GM21825 (cell line): Measurements from ENCODE around the gene SLC30A9.

Experiments used
- ATAC-seq: cut with Tn5 transposase; IDR thresholded peaks from one replicate; pipeline ENCODE4 v1.9.1; 2021; ENCODE audit warnings: mild to moderate bottlenecking, moderate library complexity; ENCODE audit not compliant: unreplicated experiment

SLC30A9 gene

DNA sequence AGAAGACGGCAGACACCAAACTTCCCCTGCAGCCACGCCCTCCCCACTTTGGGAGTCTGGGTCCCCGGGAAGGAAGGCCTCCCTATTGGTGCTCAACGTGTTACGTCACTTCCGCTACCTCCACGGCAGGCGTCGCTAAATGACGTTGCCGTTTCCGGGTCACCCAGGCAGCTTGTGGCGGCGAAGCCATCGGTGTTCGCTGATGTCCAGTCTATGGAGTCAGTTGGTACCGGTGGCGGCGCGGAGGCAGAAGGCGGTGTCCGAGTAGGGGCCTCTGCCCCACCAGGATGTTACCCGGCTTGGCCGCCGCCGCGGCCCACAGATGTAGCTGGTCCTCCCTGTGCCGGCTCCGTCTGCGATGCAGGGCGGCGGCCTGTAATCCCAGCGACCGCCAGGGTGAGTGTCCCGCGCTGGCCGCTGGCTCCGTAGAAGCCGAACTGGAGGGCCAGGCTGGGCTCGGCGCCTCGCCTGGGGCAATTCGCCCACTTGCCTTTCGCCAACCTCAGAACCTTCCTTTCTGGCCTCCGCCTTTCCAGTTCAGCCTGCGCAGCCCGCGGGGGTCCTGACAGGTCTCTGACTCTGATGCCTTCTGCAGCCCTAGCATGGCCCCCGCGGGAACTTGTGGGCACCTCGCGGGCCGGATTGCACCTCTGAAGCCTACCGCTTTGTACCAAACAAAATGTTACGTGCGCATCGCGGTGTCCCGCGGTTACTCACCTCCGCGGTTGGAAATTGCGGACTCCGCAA lies at the start of gene SLC30A9:
Gene SLC30A9, plus strand, starts transcription at position 166 of the 747 bp plus-strand sequence. Its CDS starts 122 bp downstream, at position 288.
- peak; percentile 98 for ATAC-seq

DNA sequence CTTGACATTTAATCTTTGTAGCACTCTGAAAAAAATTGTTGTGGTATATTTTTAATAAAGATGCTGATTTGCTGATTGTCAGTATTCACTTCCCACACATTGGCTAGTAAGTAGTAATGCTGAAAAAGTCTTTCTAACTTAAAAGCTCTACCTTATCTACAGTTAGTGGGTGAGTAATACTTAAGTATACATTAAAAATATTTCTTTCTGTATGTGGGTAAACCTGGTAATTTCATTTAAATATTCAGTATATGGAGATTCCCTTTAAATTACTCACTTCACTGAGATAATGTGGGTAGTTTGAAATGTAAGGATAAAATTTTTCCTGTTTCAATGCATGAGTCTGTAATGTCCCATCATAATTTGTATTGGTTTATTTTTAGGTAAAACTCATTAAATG lies 49.5 kb upstream of the SLC30A9 start:
- ATAC-seq, result no peak

DNA sequence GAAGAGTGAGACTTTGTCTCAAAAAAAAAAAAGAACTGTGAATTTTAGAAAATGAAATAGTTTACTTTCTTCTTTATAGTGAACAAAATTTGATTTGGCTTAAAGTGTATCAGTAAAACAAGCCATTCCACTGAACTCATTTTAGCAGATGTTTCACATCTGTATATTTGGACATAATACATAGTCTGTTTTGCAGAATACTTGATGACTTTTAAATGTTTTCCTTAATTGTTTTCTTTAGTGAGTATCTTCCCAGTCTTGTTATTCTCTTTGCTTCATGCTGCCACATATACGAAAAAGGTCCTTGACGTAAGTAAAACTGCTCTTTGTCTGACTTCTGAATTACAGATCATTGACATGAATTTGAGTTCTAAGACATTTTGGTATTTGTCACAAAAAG lies 46.8 kb upstream of the SLC30A9 start:
- no peak for ATAC-seq

DNA sequence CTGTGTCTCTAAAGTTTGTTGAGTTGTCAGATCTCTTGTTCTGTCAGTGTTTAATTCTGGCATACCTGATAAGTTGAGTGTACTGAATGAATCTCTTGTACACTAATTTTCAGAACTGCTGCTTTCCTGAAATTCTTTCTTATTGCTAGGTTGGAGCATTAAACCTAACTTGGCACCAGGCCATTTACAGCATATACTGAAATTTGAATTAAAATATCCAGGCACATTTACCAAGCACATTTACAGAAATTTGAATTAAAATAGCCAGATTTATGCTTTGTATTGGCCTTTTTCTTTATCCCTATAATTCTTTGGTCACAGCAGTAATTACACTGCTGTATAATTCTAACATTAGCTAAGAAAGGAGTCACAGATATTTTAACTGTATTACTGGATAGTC lies 46.2 kb upstream of the SLC30A9 start:
- no peak for ATAC-seq

DNA sequence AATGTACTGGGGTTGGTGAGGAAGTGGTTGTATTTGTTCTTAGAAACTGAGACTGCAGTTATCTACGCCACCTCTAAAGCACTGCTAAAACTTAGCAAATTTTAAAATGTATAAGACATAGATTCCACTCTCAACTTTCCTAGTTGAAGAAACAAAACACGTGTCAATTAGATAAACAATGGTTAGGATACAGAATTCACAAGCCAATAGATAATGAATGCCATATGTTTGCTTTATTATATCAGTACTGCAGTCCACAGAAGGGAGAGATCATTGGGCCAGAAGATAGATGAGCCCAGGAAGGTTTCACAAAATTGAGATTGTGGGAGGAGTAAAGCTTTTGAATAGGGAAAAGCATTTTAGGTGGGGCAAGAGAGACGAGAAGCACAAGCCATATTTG lies 40.8 kb upstream of the SLC30A9 start:
- ATAC-seq, result no peak

DNA sequence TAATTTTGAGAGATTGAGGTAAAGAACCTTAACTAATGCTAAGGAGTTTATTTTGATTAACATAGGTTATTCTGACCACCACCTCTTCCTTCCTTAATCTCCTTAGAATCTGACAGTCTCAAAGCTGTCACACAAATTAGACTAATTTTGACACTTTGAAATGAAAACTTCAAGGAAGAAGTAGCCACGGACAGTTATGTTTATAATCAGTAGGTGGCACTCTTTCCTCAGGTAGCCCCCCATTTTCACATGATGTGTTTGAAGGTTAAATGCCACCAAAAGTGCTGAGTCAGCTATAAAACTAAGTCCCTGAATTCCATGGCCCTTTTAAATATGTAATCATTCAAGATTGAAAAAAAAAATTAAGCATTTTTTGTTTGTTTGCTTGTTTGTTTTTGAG lies 32.7 kb upstream of the SLC30A9 start:
- ATAC-seq, result no peak

DNA sequence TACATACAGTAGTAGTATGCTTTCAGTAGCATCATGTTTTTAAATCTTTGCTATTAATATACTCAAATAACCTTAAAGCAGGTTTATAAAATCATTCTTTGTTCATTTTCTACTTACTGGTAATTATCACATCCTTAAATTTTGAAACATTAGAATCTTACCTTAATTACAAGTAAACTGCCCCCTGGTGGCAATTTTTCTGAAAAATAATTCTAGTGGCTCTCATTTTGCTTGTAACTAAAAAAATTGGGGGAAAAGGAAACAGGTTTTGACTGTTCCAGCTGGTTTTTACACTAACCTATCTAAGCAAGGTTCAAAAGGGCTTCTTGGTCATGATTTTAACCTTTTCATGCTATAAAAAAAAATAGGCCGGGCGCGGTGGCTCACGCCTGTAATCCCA lies 27.2 kb upstream of the SLC30A9 start:
- no peak for ATAC-seq

DNA sequence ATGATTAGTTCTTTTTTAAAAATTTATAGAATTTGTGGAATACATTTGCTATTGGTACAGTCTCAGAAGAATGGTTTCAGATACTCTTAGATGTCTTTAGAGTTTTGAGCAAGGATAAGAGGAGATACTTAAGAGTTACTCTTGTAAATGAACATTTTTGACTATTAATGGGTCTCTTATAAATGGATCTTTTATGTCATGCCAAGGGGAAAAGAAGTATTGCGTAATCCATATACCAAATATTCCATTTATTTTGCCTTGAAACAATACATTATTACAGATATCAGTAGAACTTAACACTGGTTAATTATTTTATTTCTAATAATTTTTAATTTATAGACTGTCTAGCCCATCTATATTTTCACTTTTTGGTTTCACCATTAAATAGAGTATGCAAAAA lies 25.9 kb upstream of the SLC30A9 start:
- ATAC-seq, result no peak

DNA sequence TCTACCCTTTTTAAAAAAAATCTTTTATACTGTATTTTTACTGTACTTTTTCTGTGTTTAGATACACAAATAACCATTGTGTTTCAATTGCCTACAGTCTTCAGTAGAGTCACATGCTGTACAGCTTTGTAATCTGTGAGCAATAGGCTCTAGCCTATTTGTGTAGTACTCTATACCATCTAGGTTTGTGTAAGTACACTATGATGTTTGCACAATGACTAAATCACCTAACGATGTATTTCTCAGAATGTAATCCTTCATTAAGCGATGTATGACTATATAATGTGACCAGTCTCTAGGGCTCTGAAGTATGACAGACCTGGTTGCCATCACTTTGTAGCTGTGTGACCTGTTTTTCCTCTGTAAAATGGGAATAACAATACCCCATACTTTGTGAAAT lies 22.9 kb upstream of the SLC30A9 start:
- no peak for ATAC-seq

DNA sequence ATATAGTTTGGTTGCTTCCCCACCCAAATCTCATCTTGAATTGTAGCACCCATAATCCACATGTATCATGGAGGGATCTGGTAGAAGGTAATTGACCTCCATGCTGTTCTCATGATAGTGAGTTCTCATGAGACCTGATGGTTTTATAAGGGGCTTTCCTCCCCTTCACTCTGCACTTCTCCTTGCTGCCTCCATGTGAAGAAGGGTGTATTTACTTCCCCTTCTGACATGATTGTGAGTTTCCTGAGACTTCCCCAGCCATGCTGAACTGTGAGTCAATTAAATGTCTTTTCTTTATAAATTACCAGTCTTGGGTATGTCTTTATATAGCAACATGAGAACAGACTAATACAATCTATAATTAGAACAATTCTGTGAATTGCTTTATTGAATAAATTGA lies 20.7 kb upstream of the SLC30A9 start:
- ATAC-seq, result no peak

DNA sequence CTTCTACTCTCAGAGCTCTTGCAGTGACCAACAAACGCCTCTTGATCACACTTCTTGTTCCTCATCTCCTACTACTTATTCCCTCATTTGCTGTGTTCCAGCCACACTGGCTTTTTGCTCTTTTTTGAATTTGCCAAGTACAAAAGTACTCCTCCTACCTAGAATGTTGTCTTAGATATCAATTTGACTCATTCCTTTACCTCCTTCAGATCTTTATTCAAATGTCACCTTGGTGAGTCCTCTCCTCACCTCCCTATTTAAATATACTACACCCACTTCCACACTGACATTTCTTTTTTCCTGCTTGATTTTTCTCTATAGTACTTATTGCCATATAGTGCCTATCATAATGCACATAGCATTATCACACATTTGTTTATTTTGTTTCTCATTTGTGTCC lies 15.0 kb upstream of the SLC30A9 start:
- ATAC-seq, result no peak

DNA sequence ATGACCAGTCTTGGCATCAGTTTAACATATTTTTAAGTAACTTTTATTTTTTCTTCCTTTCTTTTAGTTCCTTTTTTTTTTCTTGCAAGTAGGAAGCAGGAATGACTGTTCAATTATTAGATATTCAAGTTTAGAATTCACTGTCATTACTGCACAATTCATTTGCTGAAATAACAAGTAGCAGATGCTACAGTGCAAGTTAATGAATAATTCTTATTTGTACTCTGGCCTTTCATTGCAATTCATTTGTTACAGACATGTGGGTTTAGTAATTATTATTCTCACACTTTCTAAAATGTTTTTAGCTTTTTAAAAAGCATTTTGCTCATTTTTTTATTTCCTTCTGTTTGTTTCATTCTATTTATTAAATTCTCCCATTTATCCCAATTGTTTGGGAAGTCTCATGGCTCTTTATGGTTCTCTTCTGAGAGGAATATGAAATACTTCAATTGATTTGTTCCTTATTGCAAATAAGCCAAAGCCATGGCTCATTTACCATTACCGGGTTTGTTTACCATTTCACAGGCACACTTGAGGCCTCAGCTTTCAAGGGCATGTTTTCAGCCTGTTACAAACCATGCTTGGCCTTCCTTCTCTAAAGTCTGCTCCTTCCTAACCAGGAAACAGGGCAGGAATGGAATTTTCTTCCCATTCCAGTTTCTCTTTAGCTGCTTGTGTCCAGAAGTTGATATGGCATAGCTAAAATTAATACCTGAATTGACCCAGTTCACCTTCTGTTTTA lies 13.4 kb upstream of the SLC30A9 start:
- no peak for ATAC-seq

DNA sequence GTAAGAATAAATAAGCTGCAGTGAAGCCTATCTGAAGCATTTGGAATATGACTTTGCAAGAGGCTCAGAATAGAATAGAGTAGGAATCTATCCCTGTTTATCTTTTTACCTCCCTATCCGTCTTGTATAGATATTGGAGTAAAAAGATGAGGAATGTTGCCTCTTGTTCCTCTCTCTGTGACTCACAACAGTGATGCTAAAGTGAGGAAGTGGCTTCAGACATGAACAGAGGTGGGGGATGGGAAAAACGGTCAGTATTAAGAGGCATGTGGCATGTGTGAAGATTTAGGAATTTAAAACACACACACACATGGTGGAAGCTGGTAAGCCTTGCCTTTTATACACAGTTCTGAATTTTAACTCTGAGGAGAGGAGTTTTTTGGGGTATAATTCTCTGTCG lies 12.6 kb upstream of the SLC30A9 start:
- no peak for ATAC-seq

DNA sequence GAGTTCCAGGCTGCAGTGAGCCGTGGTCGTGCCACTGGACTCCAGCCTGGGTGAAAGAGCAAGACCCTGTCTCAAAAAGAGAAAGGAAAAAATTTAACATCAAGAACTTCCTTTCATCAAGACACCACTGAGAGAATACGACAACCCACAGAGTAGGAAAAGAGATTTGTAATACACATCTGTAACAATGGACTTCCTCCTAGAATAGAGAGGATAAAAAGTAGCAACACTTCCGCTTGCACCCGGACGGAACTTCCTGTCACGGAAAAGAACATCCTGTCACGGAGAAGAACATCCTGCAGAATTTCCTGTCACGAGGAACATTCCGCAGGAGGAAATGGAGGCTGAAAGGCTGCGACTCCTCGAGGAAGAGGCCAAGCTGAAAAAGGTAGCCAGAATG lies 8.9 kb upstream of the SLC30A9 start, which contains the start of gene DCAF4L1:
Gene DCAF4L1, plus strand, starts transcription at position 301 of the 400 bp plus-strand sequence. Its CDS starts 37 bp downstream, at position 338.
- ATAC-seq, result no peak

DNA sequence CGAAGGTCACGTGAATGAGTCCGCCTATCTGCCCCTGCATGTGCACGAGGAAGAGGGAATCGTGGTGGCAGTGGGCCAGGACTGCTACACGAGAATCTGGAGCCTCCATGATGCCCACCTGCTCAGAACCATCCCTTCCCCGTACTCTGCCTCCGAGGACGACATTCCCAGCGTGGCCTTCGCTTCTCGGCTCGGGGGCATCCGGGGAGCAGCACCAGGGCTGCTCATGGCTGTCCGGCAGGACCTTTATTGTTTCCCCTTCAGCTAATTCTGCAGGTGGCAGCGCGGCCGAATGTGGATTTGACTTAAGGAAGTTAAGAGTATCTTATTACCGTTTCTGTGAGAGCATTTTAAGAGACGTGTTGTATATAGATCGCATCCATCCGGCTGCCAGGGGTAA lies 7.6 kb upstream of the SLC30A9 start:
- no peak for ATAC-seq

DNA sequence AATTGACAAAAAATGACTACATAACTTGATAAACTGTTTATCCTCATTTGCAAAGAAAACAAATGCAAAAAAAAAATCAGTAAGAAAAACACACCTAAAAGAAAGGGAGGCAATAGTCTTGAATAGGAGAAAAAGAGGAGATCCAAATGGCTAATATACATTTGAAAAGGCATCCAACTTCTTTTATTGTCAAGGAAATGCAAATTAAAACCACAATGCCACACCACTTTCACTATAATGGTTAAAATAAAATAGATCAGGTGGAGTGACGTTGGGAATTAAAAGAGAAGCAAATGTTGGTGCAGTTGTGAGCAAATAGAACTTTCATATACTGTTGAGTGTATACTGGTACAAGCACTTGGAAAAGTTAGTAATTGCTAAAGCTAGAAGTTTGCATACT lies 5.2 kb upstream of the SLC30A9 start:
- ATAC-seq, result no peak

DNA sequence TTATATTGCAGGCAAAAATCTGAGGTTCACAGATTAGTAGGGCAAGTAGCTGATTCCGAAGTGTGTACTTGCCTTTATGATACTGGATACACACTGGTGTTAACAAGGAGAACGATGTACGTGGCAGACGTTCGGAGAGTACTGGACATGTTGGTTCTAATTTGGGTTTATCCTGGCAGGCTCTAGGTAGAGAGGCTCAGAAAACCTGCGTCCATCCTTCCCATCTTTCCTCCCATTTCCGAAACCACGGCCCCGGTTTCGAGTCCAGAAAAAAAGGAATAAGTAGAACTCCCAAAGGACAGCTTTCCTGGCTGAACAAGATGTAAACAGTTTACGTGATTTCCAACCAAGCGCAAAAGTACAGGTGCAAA lies 351 bp upstream of the SLC30A9 start:
- peak; percentile 26 for ATAC-seq

DNA sequence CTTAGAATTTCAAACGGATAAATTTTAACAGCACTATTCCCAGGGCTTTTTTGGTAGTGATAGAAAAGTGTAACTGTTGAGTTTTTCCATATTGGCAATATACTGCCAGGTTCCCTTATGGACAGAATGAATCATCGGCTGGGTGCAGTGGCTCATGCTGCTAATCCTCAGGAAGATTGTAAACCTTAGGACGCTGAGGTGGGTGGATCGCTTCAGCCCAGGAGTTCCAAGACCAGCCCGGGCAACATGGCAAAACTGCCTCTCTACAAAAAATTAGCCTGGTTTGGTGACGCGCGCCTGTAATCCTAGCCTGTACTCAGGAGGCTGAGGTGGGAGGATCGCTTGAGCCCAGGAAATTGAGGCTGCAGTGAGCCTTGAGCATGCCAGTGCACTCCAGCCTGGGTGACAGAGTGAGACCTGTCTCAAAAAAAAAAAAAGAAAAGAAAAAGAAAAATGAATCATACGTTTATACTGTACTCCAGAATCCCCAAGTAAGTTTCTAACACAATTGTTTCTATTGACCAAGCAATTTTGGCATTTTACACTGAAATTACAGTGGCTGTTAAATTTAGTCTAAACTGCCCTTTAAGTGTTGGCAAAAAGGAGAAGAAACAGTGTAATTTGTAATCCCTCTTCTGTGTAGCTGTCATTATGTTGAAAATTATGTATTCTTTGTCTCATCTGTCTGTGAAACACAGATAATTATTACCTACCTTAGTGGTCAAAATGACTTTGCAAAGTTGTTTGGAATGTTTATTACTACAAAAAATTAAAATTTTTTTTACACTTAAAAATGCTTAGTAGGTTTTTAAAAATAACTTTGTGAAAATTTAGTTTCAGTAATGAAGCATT lies 1.8 kb downstream of the SLC30A9 start:
- ATAC-seq, result no peak

DNA sequence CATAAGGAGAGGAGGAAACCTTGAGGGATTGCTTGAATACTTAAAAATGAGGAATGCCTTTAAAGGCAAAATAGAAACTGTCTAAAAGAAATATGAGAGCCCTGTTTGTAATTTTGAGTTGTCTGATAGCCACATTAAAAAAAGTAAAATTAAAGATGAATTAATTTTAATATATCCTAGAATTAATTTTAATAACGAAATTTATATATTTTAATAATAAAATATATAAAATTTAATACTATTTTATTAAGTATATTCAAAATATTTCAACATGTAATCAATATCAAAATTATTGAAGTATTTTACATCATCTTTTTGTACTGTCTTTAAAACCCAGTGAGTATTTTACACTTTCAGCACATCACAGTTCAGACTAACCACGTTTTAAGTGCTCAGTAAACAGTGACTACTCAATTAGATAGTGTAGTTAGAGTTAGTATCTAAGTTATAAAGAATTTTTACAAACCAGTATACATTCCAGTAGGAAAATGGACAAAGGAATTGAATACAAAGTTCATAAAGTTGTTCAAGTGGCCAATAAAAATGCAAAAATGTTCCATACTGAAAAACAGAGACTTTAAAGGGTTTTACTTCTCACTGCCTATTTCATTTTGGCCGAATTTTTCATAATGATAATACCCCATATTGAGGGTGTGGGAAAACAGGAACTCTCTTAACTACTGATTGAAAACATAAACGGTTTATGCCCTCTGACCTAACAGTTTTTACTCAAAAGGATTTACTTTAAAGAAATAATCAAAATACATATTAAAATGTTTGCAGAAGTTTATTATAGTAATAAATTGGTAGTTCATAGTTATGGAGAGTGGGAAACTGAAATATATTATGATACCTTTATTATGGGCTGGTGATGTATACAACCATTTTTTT lies 2.9 kb downstream of the SLC30A9 start:
- ATAC-seq, result no peak

DNA sequence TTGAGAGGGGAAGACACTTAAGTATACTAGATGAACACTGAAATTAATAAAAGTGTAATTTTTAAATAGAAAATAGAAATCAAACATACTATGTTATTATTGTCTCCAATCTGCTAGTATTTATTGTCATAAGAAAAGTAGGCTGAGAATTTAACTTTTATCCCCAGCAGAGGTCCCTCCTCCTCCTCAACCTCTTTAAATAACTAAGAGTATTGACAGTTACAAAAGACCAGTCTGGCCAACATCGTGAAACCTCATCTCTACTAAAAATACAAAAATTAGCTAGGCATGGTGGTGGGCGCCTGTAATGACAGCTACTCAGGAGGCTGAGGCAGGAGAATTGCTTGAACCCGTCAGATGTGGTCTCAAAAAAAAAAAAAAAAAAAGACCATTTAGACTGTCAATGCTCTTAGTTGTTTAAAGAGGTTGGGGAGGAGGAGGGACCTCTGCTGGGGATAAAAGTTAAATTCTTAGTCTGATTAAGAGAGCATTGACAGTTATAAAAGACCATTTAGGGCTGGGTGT lies 4.2 kb downstream of the SLC30A9 start:
- ATAC-seq, result no peak
